Medulla oblongata (tissue), 1 donor: ENCODE data around the gene PBX3.
"Not testable (repeated sequence)": the region's sequence is repeated elsewhere in the genome, so short reads cannot be mapped to it uniquely, and the experiment has no call there.

ENCODE experiments used
- DNase-seq: peaks from one replicate; pipeline ENCODE4 v3.0.0-alpha.2; 2015; ENCODE audit errors: extremely low spot score

Gene PBX3

DNA sequence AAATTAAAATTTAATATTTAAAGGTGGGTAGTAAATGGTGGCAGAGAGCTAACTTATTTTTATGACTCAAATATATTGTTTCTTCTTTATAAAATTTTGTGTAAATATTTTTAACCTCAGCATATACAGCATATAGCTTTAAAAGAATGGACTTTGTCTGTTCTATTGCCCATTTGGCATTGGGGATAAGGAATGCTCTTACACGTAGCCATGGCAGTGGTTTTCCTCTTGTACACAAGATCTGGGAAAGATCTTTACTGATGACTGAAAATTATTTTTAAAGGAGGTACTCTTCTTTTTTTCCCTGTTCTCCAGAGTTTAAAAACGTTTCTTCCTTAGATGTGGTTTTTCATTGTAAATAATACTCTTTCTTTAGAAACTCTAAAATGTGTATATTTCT lies 75.0 kb downstream of the PBX3 start:
- DNase-seq = no peak

GRCh38 chr9:125822902-125823301 lies 75.7 kb downstream of the PBX3 start:
- no peak for DNase-seq

- DNase-seq = not testable (repeated sequence)
These were observed 76.8 kb downstream of the PBX3 start for GRCh38 chr9:125823874-125824406.

GRCh38 chr9:125825762-125826161 lies 78.6 kb downstream of the PBX3 start:
- DNase-seq = no peak

- no peak for DNase-seq
These were observed 79.7 kb downstream of the PBX3 start for GRCh38 chr9:125826850-125827249.

DNA sequence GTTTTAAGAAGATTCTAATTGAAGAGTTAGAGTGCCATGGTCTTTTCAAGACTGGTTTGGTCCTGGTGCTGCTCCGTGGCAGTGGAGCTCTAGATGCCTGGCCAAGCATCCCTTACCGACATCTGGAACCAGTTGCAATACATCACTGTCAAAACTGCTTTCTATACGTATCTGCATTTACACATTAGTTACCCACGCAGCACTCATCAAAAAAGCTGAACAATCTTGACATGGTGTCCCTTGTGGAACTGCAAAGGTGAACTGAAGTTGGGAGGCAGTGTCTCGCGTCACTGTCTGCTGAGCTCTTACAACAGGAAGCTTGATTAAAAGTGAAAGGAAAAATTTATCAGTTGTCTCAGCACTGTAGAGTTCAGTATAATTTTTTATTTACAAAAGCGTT lies 82.6 kb downstream of the PBX3 start:
- peak; percentile 80 for DNase-seq

DNA sequence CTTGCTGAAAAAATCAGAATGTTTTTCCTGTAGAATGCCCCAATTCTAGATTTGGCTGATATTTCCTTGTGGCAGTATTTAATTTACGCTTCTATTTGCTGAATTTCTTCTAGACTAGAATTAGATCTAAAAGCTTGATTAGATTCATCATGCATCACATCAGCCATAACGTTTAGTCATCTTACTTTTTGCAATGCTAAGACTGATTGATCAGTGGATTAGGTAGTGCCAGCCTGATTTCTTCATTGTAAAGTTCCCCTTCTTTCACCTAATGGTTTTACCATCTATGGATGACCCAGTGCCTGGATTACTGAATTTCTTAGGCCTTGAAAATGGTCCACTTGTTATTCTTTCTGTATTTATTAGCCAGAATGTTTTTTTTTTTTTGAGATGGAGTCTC lies 83.9 kb downstream of the PBX3 start:
- no peak for DNase-seq

DNA sequence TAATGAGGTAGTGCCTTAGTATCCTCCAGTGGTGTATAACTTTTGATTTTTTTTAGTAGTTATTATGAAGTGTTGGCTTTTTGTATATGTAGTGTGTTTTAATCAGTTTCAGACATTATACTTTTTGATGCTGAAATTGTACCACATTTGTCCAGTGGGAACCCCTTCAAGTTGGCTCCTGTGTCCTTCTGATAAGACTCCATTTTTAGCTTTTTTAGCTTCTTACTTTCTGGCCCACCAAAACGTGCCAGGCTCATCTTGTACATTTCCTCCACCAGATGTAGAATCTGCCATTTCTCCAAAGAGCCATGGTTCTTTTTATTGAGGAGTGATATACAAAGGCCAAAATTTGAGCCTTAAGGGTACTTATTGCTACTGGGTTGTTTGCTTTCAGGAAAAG lies 84.4 kb downstream of the PBX3 start:
- no peak for DNase-seq

GRCh38 chr9:125835655-125836054 lies 88.5 kb downstream of the PBX3 start:
- DNase-seq = no peak

- DNase-seq = no peak
These were observed 92.1 kb downstream of the PBX3 start for GRCh38 chr9:125839317-125839716.

GRCh38 chr9:125841444-125841843 lies 94.3 kb downstream of the PBX3 start:
- no peak for DNase-seq

- no peak for DNase-seq
These were observed 95.1 kb downstream of the PBX3 start for GRCh38 chr9:125842242-125842641.

- no peak for DNase-seq
These were observed 96.5 kb downstream of the PBX3 start for GRCh38 chr9:125843646-125844045.

GRCh38 chr9:125844611-125845010 lies 97.4 kb downstream of the PBX3 start:
- DNase-seq = no peak

DNA sequence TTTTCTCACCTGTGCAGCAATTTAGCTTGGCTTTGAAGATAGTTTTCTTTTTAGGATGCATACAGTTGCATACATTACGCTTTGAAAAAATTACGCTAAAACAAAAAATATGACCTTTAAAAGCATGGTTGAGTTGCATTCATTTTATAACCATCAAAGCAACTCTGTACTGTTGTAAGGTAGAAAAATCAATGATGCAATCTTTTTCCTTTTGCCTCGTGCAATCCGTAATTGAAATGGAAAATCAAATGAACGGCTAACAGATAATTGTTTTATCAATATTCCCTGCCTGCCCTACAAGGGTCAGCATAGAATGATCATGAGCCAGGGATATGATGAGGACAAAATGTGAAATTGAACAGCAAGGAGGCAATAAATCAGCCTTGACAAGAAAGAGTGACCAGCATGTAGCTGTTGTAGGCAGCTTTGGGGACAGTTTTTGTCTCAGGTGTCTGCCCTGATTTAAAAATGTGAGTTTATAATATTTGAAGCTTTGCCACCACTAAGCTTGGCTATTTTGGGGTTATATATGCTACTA lies 98.2 kb downstream of the PBX3 start:
- DNase-seq = no peak

DNA sequence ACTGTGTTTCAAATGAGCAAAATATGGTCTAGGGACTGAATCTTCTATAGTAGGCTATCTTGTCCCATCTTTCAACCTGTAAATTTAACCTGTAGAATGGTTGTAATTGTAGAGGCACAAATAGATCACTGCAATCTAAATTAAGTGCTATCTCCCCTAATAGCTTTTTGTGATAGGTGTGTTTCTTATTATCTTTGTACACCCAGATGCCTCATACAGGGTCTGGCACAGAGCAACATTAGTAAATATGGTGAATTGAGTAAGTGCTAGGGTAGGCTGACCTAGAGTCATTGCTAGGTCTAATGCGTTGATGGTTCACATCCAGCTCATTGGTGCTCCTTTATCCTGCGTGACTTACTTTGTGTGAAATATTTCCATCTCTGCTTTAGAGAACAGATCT lies 100.6 kb downstream of the PBX3 start:
- DNase-seq = no peak

DNA sequence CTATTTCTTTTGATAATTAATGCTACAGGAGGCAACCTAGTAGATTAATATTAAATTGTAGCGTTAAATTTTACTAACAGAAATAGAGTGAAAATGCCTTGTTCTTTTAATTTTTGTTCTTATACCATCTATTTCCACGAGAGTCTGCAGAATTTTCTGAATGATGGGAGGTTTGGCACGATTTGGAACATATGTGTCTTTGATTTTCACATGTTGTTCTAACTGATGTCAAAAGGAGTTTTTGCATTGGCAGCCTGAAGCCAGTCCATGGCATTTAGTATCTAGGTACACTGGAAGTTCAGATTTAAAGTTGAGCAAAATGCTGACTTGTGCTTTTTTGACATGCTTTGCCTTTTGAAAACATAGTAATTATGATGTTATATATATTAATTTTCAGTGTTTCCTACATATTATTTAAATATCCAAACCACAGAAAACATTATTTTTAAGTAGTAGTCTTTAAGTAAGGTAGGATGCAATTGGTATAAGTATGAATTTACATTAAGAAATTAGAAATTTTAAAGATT lies 103.0 kb downstream of the PBX3 start:
- DNase-seq = no peak

GRCh38 chr9:125850763-125851162 lies 103.6 kb downstream of the PBX3 start:
- no peak for DNase-seq

DNA sequence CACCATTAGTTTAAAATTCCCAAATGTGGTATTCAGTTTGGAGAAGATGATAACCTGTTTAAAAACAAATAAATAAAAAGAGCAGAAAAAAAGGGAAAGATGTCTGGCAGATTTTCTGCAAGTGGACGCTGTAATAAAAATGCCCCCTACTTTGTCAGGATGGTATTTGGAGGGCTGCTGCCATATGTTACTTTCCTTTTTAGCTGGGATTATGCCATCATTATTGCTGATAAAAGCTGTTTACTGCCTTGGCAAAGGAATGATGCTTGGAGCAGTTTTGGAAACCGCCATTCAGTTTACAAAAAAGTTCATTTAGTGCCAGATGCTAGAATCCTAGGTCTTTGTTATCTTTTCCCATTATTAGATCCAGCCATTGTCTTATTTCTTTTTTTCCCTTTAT lies 104.8 kb downstream of the PBX3 start:
- DNase-seq = no peak

- DNase-seq = no peak
These were observed 105.2 kb downstream of the PBX3 start for GRCh38 chr9:125852386-125852785.

- no peak for DNase-seq
These were observed 107.5 kb downstream of the PBX3 start for GRCh38 chr9:125854553-125855275.

- no peak for DNase-seq
These were observed 109.2 kb downstream of the PBX3 start for GRCh38 chr9:125856331-125856730.

GRCh38 chr9:125861405-125862058 lies 114.4 kb downstream of the PBX3 start:
- no peak for DNase-seq
